G401.6 (cell line): ENCODE results near the gene TMEM143.

Experiments used
- FAIRE-seq: peaks from 2 replicates; lab custom pipeline; 2012; peaks lifted over from hg19 to GRCh38; lab: Jason Lieb, UNC

Gene TMEM143

DNA sequence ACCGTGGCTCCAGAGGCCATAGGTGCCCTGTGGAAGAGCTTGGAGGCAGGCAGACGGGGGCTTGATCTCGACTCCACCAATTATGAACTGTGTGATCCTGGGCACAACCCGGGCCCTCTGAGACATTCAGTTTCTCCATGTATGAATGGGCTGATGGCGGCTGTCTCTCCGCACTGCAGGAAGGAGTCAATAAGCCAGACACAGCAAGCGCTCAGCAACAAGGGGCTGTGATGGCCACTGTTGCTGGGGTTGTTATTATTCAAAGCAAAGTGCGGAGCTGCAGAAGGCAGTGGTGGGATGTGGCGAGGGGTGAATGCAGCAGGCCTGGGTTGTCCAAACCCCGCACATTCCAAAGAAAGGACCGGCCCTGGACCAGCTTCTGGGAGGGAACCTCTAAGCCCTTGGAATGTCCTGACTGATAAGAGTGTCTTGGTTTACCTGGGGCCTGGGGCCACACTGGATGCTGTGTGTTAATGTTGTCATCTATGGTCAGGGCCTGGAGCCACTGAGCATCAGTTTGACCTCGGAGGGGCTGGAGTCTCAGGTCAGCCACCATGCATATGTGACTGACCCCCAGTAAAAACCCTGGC, 8.3 kb downstream of the TMEM143 start:
- FAIRE-seq = no peak

DNA sequence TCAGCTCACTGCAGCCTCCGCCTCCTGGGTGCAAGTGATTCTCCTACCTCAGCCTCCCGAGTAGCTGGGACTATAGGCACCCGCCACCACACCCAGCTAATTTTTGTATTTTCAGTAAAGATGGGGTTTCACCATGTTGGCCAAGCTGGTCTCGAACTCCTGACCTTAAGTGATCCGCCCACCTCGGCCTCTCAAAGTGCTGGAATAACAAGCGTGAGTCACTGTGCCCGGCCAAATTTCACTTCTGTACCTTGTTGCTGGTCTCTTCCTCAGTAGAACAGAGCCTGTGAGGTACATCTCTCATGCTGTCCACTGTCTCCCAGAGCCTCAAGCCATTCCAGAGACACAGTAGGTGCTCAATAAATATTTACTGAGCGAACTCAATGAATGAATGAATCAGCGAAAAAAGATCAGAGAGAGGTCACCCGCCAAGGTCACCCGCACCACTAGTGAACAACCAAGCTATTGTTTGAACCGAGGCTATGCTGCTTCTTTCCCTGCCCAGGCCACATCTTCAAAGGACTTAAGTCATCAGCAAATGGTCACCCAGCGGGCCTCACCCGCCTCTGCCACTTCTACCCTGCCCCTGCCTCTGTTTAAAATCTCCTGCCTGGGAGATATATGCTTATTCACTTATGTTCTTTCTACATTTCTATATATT, 9.3 kb downstream of the TMEM143 start:
- FAIRE-seq = no peak

DNA sequence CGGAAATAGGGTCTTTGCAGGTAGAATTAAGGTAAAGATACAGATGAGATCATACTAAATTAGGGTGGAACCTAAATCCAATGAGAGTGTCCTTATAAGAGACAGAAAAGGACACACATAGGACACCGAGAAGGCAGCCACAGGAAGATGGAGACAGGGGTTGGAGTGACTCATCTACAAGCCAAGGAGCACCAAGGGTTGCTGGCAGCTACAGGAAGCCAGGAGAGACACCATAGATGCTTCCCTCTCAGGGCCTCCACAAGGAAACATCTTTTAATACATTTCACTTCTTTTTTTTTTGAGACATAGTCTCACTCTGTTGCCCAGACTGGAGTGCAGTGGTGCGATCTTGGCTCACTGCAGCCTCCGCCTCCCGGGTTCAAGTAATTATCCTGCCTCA, 10.1 kb downstream of the TMEM143 start:
- no peak for FAIRE-seq

DNA sequence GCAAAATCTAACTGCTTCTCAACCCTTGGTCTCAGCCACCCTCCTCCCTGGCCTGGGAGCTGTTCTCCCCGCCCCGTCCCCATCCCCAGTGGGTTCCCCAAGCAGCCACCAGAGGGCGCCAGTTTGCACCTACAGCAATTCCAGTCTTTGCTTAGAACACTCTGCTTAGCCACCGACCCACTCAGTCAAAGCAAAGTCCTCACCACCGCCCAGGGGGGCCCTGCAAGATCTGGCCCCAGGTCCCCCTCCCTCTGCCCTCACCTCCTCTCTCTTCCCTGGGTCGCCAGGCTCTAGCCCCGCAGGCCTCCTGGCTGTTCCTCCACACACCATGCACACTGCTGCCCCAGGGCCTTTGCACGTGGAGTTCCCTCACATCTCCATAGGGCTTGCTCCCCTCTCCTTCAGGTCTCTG, 12.4 kb downstream of the TMEM143 start:
- no peak for FAIRE-seq

DNA sequence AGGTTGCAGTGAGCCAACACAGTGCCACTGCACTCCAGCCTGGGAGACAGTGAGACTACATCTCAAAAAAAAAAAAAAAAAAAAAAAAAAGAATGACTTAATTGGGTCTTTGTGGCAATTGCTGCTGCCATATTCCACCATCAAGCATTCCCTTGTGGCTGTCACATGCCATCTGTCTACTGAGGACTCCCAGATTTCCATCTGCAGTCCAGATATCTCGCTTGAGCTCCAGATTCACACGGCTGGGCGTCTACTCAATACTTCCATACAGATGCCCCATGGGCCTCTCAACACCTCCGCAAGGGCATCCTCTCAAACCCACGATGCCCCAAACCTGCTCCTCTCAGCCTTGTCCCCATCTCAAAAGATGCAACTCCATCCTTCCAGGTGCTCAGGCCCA, 12.9 kb downstream of the TMEM143 start:
- no peak for FAIRE-seq

DNA sequence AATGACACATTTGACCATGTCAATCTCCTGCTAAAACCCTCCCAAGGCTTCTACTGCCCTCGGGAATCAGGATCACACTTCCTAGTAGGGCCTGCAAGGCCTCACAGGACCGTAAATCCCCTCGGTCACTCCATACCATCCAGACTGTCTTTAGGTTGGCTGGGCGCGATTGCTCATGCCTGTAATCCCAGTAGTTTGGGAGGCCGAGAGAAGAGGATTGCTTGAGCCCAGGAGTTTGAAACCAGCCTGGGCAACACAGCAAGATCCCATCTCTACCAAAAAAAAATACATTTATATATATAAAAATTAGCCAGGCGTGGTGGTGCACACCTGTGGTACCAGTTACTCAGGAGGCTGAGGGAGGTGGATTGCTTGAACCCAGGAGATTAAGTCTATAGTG, 15.0 kb downstream of the TMEM143 start:
- FAIRE-seq = no peak

DNA sequence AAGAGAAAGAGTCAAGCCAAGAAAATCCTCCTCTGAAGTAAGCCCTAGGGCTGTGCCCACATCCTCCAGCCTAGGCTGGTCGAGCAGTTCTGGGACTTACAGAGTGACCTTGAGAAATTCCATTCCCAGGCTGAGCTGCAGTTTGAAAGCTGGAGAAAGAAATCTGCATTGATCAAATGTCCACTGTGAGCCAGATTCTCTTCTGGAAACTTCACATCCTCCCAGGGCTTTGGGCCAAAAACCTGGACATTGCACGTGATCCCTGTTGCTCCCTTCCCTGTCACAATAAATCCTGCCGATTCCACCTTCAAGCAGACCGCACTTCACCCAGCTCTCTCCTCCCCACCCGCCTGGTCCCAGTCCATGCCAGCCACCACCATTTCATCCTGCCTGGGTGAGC, 15.7 kb downstream of the TMEM143 start:
- FAIRE-seq = no peak

DNA sequence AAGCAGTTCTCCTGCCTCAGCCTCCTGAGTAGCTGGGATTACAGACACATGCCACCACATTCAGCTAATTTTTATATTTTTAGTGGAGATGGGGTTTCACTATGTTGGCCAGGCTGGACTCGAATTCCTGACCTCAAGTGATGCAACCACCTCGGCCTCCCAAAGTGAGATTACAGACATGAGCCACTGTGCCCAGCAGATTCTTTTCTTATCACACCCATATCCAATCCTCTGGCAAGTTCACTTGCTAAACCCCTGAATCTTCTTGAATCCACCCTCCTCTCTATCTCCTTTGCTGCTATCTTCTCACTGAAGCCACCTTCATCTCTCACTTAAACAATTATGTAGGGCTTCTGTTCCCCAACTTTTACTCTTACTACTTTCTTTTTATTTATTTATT, 17.5 kb downstream of the TMEM143 start:
- FAIRE-seq = no peak

DNA sequence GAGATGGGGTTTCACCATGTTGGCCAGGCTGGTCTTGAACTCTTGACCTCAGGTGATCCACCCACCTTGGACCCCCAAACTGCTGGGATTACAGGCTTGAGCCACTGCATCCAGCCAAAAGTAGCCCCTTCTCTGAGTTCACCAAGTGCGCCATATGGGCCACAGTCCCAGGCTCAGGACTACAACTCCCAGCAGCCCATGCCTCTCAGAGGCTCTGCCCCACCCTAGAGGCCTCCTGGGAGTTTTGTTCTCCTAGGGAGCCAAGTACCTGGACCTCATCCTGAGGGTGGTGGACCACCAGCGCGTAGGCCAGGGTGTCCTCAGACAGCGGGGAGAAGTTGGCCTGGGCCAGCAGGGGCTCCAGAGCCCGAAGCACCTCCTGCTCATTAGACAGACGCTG, 18.8 kb downstream of the TMEM143 start:
- no peak for FAIRE-seq

DNA sequence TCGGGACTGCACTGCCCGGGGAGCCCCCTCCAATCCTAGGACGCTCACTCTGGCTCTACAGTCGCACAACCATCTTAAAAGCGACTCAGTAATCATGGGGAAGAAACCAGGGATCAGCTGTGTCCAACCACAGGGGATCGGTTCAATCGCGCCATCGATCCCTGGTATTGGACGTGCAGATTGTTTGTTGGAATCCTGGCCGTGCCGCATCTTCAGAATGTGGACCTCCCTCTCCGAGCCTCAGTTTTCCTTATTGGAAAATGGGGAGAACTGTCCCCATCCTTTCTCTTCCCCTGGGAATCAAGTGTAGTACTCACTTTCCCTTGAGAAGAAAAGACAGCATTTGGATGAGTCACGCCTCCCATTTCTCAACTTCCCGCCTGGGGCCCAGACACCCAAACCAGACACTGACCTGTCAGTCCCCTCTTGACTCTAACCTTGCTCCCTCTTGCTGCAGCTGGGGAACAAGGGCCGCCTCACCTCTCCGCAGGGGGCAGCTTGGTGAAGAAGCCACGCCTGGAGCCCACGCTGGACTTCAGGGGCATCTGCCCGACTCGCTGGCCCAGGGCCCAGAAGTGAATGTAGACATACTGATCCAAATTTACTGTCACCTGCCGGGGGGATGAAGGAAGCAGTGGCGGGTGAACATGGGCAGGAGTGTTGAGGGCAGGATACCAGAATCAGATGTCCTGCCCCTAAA, 20.7 kb downstream of the TMEM143 start:
- no peak for FAIRE-seq

DNA sequence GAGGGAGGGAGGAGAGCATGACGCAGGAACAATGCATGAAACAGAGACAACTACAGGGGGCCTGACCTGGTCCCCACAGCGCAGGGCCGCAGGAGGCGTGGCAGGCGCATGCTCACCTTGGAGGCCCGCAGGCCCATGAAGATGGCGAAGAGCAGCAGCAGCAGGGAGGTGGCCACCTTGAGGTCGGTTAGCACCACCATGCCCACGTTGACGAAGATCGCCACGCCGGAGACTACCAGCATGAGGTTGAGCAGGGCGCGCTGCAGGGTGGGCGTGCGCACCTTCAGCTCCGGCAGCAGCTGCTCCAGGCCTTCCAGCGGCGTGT, 21.4 kb downstream of the TMEM143 start:
- FAIRE-seq = no peak

DNA sequence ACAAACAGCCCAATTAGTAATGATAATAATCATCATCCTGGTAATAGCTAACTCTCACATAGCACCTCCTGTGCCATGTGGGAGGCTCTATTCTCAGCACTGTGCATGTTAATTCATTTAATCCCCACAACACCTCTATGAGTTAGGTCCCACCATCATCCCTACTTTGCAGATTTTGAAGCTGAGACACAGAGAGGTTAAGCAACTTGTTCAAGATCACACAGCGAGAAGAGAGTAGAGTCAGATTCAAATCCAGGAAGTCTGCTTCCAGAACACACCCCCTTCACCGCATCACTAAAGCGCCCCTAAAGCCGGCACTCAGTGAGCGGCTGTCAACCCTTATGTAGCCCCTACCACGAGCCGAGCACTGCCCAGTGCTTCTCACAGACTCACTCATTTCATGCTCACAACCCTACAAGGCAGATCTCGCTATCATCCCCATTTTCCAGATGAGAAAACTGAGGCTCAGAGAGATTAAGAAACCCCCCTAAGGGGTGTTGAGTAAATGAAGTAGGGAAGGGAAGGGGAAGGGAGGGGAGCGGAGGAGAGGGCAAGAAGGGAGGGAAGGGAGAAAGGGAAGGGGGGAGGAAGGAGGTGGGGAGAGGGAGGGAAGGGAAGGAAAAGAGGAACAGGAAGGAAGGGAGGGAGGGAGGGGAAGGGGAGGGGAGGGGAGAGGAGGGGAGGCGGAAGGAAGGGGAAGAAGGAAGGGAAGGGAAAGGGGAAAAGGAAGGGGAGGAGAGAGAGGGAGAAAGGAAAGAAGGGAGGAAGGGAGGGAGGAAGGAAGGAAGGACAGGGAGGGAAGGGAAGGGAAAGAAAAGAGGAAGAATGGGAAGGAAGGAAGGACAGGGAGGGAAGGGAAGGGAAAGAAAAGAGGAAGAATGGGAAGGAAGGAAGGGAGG, 22.0 kb downstream of the TMEM143 start:
- no peak for FAIRE-seq

DNA sequence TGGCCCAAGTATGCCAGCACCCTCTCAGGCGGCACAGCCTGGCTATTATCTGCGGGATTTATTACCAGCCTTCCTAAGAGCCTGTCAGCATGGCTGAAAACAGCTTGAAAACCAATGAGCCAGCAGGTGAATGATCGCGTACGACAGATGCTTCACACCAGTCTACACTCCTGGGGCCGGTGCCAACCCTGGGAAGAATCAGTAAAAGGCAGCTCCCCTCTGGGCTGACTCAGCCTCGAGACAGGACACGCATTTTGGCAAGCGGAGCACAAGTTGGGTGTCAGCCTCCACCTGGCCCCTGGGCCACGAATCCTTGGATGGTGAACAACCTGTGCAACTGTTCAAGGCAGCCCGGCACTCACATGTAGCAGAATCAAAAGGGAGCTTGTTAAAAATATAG, 22.7 kb downstream of the TMEM143 start:
- FAIRE-seq = no peak

DNA sequence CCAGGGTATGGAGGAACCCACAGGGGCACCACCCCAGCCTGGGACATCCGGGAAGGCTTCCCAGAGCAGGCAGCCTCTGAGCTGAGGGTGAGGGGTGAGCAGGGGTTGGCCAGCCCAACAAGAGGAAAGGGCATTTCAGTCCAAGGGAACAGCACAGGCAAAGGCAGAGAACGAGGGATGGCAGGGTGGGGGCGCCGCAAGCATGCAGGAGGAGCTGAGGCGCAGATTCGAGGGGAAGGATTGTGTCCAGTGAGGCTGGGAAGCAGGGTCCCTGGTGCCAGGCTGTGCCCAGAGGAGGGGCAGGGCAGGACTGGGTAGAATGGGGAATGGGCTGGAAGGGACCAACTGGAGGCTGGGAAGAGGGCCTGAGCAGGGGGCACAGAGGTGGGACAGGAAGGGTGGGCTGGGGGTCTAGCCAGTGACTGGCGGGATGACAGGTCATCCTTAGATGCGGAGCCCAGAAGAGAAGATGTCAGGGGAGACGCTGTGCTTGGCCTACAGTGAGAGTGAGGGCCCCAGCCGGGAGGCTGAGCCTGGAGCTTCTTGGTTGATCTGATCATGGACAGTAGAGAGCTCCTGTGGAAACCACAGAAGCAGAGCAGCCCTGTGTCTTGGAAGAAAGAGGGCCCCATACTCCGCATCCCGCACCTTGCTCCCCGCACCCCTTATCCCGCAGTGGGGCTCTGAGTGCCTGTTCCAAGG, 24.8 kb downstream of the TMEM143 start:
- no peak for FAIRE-seq

DNA sequence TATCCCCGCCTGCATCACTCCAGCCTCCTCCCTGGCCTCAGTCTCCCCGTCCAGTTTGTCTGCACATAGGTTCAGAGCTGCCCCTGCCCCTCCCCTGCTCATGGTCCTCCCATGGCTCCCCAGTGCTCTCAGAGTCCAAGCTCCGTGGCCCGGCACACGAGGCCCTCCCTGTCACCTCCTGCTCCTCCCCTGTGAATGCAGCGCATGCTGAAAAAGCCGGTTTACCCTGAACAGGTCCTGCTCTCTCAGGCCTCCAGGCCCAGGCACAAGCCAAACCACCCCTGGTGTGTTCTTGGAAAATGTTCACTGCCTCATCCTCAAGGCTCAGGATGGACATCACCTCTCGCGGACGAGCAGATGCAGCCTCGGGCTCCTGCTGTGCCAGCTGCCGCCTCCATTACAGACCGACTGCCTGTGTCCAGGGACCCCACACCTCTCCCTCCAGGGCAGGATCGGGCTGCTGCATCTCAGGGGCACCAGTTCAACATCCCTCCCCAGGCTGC, 25.4 kb downstream of the TMEM143 start:
- FAIRE-seq = no peak

DNA sequence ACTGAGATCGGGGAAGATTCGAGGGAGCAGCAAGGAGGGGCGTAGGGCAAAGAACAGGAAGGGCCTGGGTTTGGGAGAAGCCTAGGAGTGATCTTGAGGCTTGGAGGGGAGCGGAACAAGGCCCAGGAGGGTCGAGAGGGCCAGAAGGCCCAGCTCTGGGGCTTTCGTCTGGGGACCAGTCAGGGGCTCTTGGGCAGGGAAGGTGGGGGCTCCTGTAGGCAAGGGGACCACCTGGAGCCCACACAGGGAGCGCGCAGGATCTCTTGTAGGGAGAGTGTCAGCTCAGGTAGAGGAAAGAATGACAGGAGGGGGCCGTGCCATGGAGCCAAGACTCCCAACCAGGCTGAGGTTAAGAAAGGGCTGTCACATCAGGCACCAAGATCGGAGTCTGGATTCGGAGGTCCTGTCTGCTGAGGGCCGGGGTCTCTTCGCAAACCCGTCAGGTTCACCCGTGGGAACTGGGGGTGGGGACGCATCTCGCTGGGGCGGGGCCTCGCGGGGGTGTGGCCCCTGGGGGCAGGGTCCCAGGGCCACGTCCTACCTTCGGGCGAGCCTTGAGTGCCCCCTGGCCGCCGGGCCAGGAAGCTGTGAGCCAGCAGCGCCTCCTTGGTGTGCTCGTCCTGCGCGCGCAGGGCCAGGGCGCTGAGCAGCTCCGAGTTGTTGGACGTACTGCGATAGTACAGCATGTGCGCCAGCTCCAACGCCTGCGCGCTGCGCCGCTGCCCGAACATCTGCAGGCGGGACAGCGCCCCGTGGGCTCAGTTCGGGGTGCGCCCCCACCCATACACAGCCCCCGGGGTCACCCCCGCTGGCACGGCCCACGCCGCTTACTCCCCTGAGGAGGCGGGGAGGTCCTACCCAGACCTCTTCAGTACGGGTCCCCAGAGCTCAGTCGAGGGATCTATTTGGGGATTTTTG, 30.0 kb downstream of the TMEM143 start:
- FAIRE-seq = no peak

DNA sequence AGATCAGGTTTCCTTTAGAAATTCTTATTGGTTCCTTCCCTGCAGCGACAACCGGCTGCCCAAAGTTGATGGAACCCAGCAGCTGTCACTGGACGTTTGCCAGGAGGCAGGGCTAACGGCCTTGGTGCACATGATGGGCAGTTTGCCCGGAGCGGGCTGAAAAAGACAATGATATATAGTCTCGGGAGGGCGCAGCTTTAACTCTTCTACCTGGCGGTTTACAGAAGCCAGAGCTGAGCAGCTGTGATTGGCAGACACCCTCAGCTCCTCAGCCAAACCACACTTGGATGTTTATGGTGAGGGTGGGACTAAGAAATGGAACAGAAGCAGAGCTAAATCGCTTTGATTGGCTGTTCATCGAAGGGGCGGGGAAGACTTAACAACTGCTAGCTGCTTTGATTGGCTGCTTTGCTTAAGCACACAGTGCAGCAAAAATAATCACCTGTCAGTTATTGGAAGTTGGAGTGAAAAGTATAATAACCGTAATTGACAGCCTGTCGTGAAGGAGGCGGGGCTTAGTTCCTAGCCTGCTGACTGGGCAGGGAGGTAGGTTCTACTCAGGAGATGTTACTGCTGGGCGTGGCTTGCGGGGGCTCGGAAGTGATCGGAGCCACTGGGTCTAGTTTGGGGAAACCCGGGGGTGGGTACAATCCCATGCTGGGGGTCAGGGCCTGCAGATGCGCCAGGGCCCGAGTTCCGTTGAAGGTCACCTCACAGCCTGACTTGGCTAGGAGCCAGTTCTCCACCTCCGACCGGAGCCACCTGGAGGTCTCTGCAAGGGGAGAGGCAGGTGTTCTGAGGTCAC, 30.9 kb downstream of the TMEM143 start:
- peak; percentile 97 for FAIRE-seq

DNA sequence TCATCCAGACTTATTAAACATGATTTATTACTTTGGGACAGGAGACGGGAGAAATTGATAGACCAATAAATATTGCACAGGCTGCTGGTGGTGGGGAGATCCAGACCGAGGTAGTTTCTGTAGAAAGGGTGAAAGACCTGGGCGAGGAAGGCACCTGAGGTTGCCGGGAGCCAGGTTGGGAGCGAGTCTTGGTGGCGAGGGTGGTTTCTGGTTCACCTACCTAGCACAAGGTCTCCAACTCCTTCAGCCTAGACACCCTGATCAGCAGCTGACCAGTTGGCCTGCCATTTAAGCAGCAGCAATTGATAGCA, 31.4 kb downstream of the TMEM143 start:
- no peak for FAIRE-seq

DNA sequence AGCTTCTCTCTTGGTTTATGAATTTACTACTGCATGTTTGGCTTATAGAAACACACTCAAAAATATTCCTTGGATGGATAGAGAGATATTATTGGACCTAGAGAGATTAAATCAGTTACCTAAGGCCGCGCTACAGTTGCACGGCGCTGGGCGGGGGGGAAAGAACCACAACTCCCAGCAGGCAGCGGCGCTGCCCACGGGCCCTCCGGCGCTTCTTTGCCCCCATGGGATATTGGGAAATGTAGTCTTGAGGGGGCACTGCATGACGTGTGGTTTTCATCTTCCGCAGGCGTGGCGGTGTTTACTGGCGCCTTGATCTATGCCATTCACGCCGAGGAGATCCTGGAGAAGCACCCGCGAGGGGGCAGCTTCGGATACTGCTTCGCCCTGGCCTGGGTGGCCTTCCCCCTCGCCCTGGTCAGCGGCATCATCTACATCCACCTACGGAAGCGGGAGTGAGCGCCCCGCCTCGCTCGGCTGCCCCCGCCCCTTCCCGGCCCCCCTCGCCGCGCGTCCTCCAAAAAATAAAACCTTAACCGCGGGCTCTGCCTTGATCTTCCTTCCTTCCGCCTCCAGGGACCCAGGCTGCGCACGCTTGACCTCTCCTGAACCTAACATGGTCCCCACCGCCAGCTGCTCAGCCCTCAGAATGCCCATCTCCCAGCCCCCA, 33.6 kb downstream of the TMEM143 start:
- no peak for FAIRE-seq
